Ovary (tissue), 9 donors: ENCODE measurements around the gene CYGB. TPM values are rescaled to one million over a fixed set of nuclear protein-coding genes. Genes with fewer than 3 reads are reported as not detected.

Source experiments
- DNase-seq, 5 donors: peaks; one replicate each; pipeline ENCODE4 v3.0.0-alpha.2; 2019 to 2020
- H3K27ac ChIP-seq, 2 donors: fragments of 200-600 bp; one replicate each; pipeline versions ENCODE4 v1.5.1 to v1.8.0; 2019 to 2022
- H3K27me3 ChIP-seq: fragments of 200-600 bp; one replicate; pipeline ENCODE4 v1.8.0; 2022
- H3K36me3 ChIP-seq: fragments of 200-600 bp; sonication (generic); one replicate; pipeline ENCODE4 v1.5.1; 2019
- H3K4me1 ChIP-seq: one replicate; pipeline ENCODE4 v1.8.1; 2013; ENCODE audit warnings: mild to moderate bottlenecking, moderate library complexity; ENCODE audit not compliant: insufficient read depth
- H3K4me3 ChIP-seq: fragments of 200-600 bp; sonication (generic); one replicate; pipeline ENCODE4 v1.5.1; 2017
- H3K9me3 ChIP-seq, 2 donors: fragments of 200-600 bp in 1 of 2; sonication (generic) in 1 of 2; one replicate each; pipeline versions ENCODE4 v1.5.1 to v1.8.1; 2013 to 2019; ENCODE audit warnings: mild to moderate bottlenecking in 1 of 2, moderate library complexity in 1 of 2
- EP300 ChIP-seq: sonication (generic); formaldehyde crosslinking; IDR thresholded peaks from one replicate; pipeline ENCODE4 v1.6.1; 2017; ENCODE audit warnings: antibody characterized with exemption
- POLR2A ChIP-seq: fragments of 450-650 bp; IDR thresholded peaks from one replicate; pipeline ENCODE4 v1.6.1; 2017; ENCODE audit warnings: antibody characterized with exemption, mild to moderate bottlenecking, moderate library complexity
- WGBS, 3 donors: extraction: QIAGEN DNeasy Blood & Tissue Kit in 1 of 3; methylation state at CpG; one replicate each; pipeline versions ENCODE4 v1.1.5 to v1.1.7; 2013 to 2017; 5-methylcytosine and 5-hydroxymethylcytosine counted together
- intact Hi-C, 4 donors: fragments of 100-400 bp; cut with DNase I; formaldehyde crosslinking; loops; one replicate each; pipeline versions ENCODE4 v1.11.0 to v1.15.1; 2022 to 2023
- polyA plus RNA-seq, 2 donors: library from polyadenylated mRNA; stranded (reverse); fragments of 200-250 nt in 1 of 2; fragments of 350-450 nt in 1 of 2; fragmentation: Illumina TruSeq in 1 of 2; extraction: RNeasy Lipid Tissue Mini Kit (QIAGEN cat#74804) in 1 of 2; gene quantifications; one replicate each; pipeline ENCODE4 v1.2.3, GENCODE V29; 2013 to 2014
- total RNA-seq, 7 donors: library from RNA; depleted of rRNA in 2 of 7; stranded (reverse); fragments of >200 nt in 2 of 7; fragmentation: NEBNext Ultra II Directional in 3 of 7; extraction: Animal tissue kit (Norgen Biotek cat#: 25700) in 3 of 7; gene quantifications; one replicate each; pipeline versions ENCODE4 v1.1.0 to v1.2.4, GENCODE V29; 2016 to 2023
- TF ChIP-seq, protein P1 (sequence below), 3 donors: fragments of 450-650 bp in 2 of 3; fragments of 200-600 bp in 1 of 3; IDR thresholded peaks; one replicate each; pipeline versions ENCODE4 v1.5.1 to v1.8.0; 2016 to 2022; ENCODE audit warnings: antibody characterized with exemption in 3 of 3, mild to moderate bottlenecking in 1 of 3
- donor health status: DM: no; HTN: no; CAD: no; lungs with moderate emphysema.
- donor health status: DM: no; HTN: no; CAD: no.
- donor health status: Bipolar disorder and iron deficiency.
- donor health status: DM: yes; HTN: yes; CAD: no.
- donor health status: DM: no; HTN: no; CAD: no.
- donor health status: DM: yes; HTN: yes; CAD: no.

The CYGB gene
- total and polyA plus RNA-seq, 9 donors, result 3.9 to 35.7 (median 8.1) TPM

DNA sequence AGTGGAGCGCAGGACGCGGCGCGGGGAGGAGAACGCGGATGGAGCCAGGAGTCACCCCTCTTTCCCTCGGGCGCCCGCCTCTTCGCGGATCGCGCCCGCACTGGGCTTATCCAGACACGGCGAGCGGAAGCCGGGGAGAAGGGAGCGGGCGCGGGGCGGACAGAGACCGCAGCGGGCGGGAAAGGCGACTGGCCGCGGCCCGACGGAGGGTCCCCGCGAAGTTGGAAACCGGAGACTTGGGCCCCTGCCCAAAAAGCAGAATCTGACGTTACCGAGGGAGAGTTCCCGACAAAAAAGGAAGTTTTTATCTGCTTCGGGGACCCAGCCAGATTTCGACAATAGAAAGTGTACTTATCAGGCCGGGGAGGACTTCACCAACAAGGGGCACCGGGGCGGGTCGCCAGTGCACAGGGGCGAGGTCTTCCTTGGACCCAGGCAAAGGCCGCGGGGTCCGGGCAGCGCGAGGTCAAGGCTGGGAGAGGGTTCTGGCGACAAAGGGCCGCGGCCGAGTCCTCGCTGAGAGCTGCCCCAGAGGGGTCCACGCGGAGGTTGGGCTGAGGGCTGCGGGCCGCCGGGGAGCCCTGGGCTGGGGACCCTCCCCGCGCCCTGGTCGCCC lies 47.6 kb upstream of the CYGB start:
- Histone ChIP-seq H3K4me3 (peak overlapping the region; percentile 47), H3K36me3 (no peaks in the 10 kb centered on the region), H3K27ac (no peak overlapping the region), H3K4me1 (peaks cover 7% of the 10 kb centered on the region), H3K9me3 (no peaks in the 10 kb centered on the region), H3K27me3 (no peaks in the 10 kb centered on the region)
- DNase-seq, result peak in 4 of 5 donors; percentile 34 to 65 (median 44)
- intact Hi-C loops, result no loop called here
- no peak for TF ChIP-seq POLR2A
- TF ChIP-seq, protein P1, sequence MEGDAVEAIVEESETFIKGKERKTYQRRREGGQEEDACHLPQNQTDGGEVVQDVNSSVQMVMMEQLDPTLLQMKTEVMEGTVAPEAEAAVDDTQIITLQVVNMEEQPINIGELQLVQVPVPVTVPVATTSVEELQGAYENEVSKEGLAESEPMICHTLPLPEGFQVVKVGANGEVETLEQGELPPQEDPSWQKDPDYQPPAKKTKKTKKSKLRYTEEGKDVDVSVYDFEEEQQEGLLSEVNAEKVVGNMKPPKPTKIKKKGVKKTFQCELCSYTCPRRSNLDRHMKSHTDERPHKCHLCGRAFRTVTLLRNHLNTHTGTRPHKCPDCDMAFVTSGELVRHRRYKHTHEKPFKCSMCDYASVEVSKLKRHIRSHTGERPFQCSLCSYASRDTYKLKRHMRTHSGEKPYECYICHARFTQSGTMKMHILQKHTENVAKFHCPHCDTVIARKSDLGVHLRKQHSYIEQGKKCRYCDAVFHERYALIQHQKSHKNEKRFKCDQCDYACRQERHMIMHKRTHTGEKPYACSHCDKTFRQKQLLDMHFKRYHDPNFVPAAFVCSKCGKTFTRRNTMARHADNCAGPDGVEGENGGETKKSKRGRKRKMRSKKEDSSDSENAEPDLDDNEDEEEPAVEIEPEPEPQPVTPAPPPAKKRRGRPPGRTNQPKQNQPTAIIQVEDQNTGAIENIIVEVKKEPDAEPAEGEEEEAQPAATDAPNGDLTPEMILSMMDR (IDR thresholded peaks at IDR 0.05), result no peak
- no peak for TF ChIP-seq EP300
- WGBS, 3 donors, result 0 to 1% (median 1%) methylated on average over 58 to 62 of the region's 62 CpGs

DNA sequence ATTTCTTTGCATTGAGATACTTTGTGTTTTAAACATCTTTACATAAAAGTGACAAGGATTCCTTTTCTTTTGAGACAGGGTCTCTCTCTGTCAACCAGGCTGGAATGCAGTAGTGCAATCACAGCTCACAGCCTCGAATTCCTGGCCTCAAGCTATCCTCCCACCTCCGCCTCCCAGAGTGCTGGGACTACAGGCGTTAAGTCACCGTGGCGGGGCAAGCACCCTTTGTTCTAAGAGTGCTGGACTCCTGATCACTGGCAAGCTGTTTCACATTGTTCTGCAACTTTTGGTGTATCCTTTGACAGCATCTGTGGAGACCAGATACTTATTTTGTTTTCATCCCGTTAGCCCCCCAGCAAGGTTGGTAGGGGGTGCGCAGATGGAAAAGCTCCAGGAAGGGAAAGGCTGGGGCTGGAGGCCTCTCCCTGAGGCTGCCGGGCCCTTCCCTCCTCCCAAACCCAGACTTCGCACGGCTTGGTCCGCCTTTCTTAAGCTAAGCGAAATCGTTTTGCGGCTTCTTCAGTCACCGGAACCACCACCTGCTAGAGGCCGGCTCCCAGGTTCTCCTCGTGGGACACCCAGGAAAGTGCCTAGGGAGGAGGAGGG lies 47.0 kb upstream of the CYGB start:
- 24 to 36% (median 35%) methylated on average over 17 of the region's 17 CpGs for WGBS, 3 donors
- DNase-seq, result no peak
- intact Hi-C loops, result no loop called here
- H3K36me3 ChIP-seq, result no peaks in the 10 kb centered on the region
- no peak for TF ChIP-seq EP300
- TF ChIP-seq, protein P1 (IDR thresholded peaks at IDR 0.05), result no peak
- H3K4me1 ChIP-seq, result peaks cover 7% of the 10 kb centered on the region
- H3K4me3 ChIP-seq, result peak overlapping the region; percentile 47
- H3K27me3 ChIP-seq, result no peaks in the 10 kb centered on the region
- no peaks in the 10 kb centered on the region for H3K9me3 ChIP-seq
- no peak overlapping the region for H3K27ac ChIP-seq

DNA sequence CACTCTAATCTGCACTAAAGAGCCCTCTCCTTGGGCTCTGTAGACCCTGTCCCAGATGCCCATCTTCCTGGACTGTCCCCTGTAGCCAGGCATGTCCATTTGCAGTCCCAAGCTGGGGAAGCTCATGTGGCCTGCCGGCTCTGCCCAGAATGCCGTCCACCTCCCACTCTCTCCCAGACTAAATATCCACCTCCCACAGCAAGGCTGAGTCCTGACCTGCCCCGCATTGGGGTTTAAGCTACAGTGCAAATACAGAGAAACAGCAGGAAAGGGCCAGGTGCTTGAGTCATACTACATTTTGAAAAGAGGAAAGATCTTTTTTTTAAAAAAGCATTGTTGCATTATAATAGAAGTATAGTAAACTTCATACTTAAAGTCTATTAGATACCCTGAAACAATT lies 45.2 kb upstream of the CYGB start:
- 18 to 26% (median 18%) methylated on average over 3 of the region's 3 CpGs for WGBS, 3 donors
- DNase-seq, result no peak

GRCh38 chr17:76581515-76581914 lies 44.0 kb upstream of the CYGB start:
- peaks cover 7% of the 10 kb centered on the region for H3K4me1 ChIP-seq
- no peak overlapping the region for H3K4me3 ChIP-seq
- H3K9me3 ChIP-seq, result no peaks in the 10 kb centered on the region
- H3K36me3 ChIP-seq, result no peaks in the 10 kb centered on the region
- H3K27ac ChIP-seq, result no peak overlapping the region
- intact Hi-C loops, result no loop called here
- no peaks in the 10 kb centered on the region for H3K27me3 ChIP-seq
- no peak for DNase-seq
- TF ChIP-seq POLR2A (no peak), EP300 (no peak)
- TF ChIP-seq, protein P1 (IDR thresholded peaks at IDR 0.05), result no peak
- WGBS, 3 donors, result 84 to 91% (median 88%) methylated on average over 5 of the region's 5 CpGs

More for the DNA sequence above, 45.2 kb upstream of the CYGB start:
- no peaks in the 10 kb centered on the region for H3K36me3 ChIP-seq
- H3K4me1 ChIP-seq, result peaks cover 7% of the 10 kb centered on the region
- TF ChIP-seq EP300 (no peak), POLR2A (no peak)
- TF ChIP-seq, protein P1 (IDR thresholded peaks at IDR 0.05), result no peak
- H3K27me3 ChIP-seq, result no peaks in the 10 kb centered on the region
- no peaks in the 10 kb centered on the region for H3K9me3 ChIP-seq
- H3K27ac ChIP-seq, result no peak overlapping the region
- H3K4me3 ChIP-seq, result no peak overlapping the region
- intact Hi-C loops, result no loop called here
